HCEC 1CT (cell line): ENCODE data around the gene DCAF6.
"Not testable (repeated sequence)": the region's sequence is repeated elsewhere in the genome, so short reads cannot be mapped to it uniquely, and the experiment has no call there.

Experiments used
- DNase-seq: peaks from one replicate; pipeline ENCODE4 v3.0.0-alpha.2; 2017

DCAF6 gene

DNA sequence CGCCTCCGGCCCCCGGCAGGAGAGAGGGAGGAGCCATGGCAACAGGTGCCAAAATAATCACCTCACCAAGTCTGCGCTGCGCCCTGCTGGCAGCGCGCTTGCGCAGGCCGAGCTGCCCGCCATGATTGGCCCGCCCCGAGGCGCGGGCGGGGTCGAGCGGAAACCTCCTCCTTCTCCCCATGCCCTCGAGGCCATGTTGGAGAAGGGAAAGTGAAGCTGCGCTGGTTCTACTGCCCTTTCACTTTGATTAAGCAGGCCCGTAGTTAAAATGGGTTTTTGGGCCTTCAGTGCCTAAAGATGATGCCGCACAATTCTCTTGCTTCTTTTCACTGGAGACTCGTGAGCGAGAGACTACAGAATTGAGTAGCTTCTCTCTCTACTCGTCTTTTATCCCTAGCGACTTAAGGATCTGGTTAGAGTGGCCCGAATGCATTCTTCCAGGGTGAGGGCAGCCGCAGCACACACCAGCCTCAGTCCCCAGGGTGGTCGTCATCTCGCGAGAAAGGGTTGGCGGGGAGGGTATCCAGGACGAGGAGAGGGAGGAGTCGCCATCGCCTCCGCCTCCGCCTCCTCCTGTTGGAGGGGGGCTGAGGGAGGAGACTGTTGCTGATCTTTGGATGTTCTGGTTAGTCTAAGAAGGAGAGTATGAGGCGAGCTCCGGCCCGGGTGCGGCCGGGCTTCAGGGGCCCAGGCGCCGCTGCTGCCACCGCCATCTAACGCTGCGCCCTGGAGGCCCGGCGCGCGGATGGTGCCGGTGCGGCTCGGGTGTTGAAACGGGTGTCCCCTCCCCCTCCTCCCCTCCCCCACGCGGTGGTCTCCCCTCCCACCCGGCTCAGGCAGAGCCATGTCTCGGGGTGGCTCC, at the start of gene DCAF6:
DCAF6 (plus strand) TSS at position 616 of the 862 bp plus-strand sequence; CDS start at position 845, 229 bp downstream.
- DNase-seq = peak; percentile 97

DNA sequence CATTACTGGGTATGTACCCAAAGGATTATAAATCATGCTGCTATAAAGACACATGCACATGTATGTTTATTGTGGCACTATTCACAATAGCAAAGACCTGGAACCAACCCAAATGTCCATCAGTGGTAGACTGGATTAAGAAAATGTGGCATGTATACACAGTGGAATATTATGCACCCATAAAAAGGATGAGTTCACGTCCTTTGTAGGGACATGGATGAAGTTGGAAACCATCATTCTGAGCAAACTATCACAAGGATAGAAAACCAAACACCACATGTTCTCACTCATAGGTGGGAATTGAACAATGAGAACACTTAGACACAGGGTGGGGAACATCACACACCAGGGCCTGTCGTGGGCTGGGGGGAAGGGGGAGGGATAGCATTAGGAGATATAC, 49.3 kb upstream of the DCAF6 start:
- DNase-seq = not testable (repeated sequence)

DNA sequence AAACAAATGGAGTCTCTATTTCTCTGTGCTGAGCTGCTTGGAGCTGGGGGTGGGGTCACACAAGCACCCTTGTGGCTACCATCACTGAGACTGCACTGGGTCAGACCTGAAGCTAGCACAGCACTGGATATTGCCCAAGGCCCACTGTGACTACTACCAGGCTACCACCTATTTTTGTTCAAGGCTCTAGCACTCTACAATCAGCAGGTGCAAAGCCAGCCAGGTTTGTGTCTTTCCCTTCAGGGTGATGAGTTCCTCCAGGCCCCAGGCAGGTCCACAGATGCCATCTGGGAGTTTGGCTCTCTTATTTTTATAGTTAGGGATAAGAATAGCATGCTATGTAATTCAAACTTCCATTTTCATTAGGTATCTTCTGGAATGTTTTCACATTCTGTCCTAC, 46.1 kb upstream of the DCAF6 start:
- no peak for DNase-seq

DNA sequence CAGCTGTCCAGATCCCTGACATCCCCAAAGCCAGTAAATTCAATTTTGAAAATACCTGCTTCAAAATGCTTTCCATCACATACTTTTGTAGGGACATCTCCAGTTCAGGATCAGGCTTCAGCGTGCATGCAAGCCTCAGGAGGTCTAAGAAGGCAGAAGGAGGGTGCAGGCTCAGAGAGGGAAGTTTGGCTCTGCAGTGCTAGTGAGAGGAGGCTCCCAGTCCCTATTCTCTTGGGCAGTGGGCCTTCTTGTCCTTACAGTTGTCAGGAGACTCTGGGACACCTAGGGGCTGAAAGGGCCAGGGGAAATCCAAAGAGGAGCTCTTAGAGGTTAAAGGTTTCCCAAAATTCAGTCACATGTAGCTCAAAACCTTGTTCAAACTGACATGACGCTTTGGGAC, 42.7 kb upstream of the DCAF6 start:
- no peak for DNase-seq

GRCh38 chr1:167898578-167899222, 37.8 kb upstream of the DCAF6 start:
- no peak for DNase-seq

GRCh38 chr1:167899253-167899681, 37.2 kb upstream of the DCAF6 start:
- no peak for DNase-seq

DNA sequence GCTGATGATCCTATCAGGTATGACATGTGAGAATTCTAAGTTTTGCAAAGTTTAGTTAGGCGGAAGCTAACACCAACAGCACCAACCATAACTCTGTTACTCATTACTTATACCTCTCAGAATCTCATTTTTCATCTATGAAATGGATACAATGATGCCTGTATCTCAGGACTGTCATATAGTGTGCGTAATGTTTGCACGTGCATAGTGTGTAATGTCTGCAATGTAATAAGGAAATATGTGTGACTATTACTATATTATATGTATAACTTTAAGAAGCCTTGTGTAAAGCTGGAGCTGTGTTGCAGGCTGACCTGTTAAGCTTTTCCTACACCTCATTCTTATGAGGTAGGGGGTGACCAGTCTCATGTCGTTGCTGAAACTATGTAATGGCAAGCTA, 35.6 kb upstream of the DCAF6 start:
- no peak for DNase-seq

- DNase-seq = peak; percentile 85
Observed at GRCh38 chr1:167904652-167905130, 31.8 kb upstream of the DCAF6 start.

DNA sequence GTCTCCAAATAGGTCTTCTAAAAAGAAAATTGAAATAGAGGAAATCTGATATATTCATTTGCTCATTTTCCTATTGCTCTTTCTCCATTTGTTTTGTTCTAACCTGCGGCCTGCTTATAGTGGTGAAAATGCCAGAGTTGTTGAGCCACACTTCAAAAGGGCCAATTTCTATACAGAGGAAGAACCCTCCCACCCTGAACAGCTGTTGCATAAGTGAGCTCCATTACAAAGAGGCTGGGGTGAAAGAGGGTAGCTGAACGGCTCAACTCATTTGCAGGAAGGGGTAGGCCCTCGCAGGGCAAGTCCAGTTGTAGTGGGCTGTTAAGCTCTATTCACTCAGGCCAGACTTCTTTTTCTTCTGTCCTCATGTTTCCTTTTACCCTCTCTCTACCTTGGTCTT, 31.3 kb upstream of the DCAF6 start:
- DNase-seq = peak; percentile 15

GRCh38 chr1:167905671-167906070, 30.8 kb upstream of the DCAF6 start:
- no peak for DNase-seq

GRCh38 chr1:167909691-167910180, 26.7 kb upstream of the DCAF6 start:
- no peak for DNase-seq

GRCh38 chr1:167910530-167910929, 26.0 kb upstream of the DCAF6 start:
- DNase-seq = no peak

- DNase-seq = no peak
Observed at GRCh38 chr1:167911413-167911812, 25.1 kb upstream of the DCAF6 start.

GRCh38 chr1:167912294-167912693, 24.2 kb upstream of the DCAF6 start:
- DNase-seq = no peak

DNA sequence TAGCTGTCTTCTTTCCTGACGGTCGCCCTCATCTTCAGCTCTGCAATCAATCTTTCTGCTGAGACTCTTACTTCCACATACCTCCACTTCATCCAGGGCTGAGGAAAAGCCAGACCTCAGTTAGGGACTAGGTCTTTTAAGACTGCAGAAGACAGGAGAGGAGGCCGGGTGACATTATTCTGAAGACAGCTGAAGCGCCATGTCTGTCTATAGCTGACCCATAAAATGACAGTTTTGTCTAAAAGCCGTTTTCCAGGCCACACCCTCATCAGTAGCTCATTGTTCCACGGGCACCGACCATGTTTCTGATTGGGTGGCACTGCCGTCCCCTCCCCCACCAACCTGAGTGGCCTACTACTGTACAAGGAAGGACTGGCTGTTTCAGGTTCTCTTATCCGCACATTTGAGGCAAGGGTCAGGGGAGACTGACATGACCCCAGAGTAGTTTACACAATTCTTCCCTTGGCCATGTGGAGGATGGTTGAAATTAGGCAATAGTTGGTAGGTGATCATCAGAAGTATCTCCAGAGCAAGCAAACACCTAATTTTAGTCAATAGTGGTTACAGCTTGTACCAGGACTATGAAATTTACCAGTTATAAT, 22.5 kb upstream of the DCAF6 start, which contains the start of gene ADCY10:
ADCY10 (minus strand) TSS at position 240 of the 602 bp plus-strand sequence. CDS start 8,994 bp downstream, outside the sequence.
- DNase-seq = no peak

GRCh38 chr1:167915569-167915968, 20.9 kb upstream of the DCAF6 start:
- no peak for DNase-seq

DNA sequence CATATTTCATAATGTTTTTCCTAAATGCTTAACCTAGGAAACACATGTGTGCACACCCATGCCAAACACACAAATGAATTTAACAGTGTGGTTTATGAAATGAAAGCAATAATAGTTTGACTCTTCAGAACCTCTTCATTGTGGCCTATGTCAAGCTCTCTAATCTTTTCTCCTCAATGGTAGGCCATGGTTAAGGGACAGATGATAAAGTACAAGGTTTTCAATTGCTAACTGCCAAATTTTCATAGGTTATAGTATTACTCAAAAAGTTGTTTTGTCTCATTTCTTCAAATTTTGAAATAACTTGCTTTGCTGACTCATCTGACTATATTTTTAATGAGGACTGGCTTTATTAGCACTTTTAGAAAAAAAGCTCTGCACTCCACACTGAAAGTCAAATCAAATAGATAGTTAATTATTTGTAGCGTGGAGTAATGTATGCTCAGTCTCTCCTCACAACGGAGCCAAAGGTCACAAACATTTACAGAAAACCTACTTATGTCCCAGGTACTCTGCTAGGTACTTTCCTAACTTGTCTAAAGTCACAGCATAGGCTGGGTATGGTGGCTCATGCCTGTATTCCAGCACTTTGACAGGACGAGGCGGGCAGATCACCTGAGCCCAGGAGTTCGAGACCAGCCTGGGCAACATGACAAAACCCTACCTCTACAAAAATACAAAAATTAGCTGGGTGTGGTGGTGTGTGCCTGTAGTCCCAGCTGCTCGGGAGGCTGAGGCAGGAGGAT, 19.5 kb upstream of the DCAF6 start:
- no peak for DNase-seq

DNA sequence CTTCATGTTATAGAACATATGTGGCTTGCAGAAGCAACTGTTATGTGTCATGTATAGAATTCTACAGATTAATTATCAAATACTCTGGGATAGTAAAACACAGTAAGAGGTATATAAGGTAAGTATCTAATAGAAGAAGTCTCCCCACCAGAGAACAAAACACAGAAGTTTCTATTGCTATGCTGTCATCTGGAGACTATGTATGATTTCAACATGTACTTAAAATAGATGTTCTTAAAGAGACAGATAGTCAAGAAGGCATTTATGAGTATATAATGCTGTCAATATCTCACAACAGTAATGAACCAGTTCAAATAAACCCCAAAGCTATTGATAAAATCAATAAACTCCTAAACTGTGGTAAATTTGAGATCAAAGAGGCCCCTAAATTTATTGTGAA, 14.5 kb upstream of the DCAF6 start:
- DNase-seq = peak; percentile 41

- no peak for DNase-seq
Observed at GRCh38 chr1:167922611-167923074, 13.8 kb upstream of the DCAF6 start.

DNA sequence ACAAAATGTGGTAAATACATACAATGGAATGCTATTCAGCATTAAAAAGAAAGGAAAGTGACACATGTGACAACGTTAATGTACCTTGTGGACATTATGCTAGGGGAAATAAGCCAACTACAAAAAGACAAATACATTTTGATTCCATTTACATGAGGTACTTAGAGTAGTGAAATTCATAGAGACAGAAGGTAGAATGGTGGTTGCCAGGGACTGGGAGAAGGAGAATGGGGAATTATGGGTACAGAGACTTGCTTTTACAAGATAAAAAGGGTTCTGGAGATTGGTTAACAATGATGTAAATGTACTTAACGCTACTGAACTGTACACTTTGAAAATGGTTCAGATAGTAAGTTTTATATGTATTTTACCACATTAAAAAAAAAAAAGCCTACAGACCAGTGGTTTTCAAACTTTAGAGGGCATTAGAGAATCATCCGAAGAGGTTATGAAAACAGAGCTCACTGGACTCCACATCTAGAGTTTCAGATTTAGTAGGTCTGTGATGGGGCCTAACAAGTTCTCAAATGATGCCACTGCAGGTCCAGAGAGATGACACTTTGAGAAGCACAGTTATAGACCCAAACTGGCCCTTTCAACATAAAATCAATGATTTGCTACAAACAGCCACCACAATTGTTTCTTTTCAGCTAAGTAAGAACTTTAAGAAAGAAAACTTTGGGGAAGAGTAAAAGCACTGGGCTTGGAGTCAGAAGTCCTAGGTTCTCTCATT, 13.0 kb upstream of the DCAF6 start:
- no peak for DNase-seq

- DNase-seq = no peak
Observed at GRCh38 chr1:167924102-167924501, 12.4 kb upstream of the DCAF6 start.
